ENCODE measurements around the gene ROPN1L.

Gene ROPN1L

GRCh38 chr5:10499066-10499465, 57.4 kb downstream of the ROPN1L start:
- TF ChIP-seq ZFX (IDR thresholded peaks at IDR 0.05) (no peak), CTCF (conservative IDR thresholded peaks at IDR 0.05) (no peak)
- H3K27ac ChIP-seq: no peak overlapping the region

GRCh38 chr5:10499776-10500175, 58.1 kb downstream of the ROPN1L start:
- no peak for TF ChIP-seq CTCF (conservative IDR thresholded peaks at IDR 0.05)
- no peak for TF ChIP-seq ZFX (IDR thresholded peaks at IDR 0.05)
- no peak overlapping the region for H3K27ac ChIP-seq

- TF ChIP-seq ZFX (IDR thresholded peaks at IDR 0.05): no peak
- TF ChIP-seq CTCF (conservative IDR thresholded peaks at IDR 0.05): no peak
- no peak overlapping the region for H3K27ac ChIP-seq
Observed at GRCh38 chr5:10500669-10501068, 59.0 kb downstream of the ROPN1L start.

- TF ChIP-seq CTCF (conservative IDR thresholded peaks at IDR 0.05) (no peak), ZFX (IDR thresholded peaks at IDR 0.05) (no peak)
- no peak overlapping the region for H3K27ac ChIP-seq
Observed at GRCh38 chr5:10501554-10502075, 59.9 kb downstream of the ROPN1L start.

- TF ChIP-seq ZFX (IDR thresholded peaks at IDR 0.05) (no peak), CTCF (conservative IDR thresholded peaks at IDR 0.05) (no peak)
- H3K27ac ChIP-seq: no peak overlapping the region
Observed at GRCh38 chr5:10502130-10502529, 60.5 kb downstream of the ROPN1L start.

GRCh38 chr5:10502578-10502977, 60.9 kb downstream of the ROPN1L start:
- no peak overlapping the region for H3K27ac ChIP-seq

GRCh38 chr5:10503321-10503720, 61.6 kb downstream of the ROPN1L start:
- TF ChIP-seq ZFX (IDR thresholded peaks at IDR 0.05): no peak
- no peak for TF ChIP-seq CTCF (conservative IDR thresholded peaks at IDR 0.05)
- no peak overlapping the region for H3K27ac ChIP-seq

More at GRCh38 chr5:10502578-10502977, 60.9 kb downstream of the ROPN1L start:
- TF ChIP-seq CTCF (conservative IDR thresholded peaks at IDR 0.05) (no peak), ZFX (IDR thresholded peaks at IDR 0.05) (no peak)
